MM.1S (cell line): ENCODE measurements around the gene DGKK.

Source experiments
- DNase-seq: peaks from one replicate; pipeline ENCODE4 v3.0.0-alpha.2; 2015
- H2AFZ ChIP-seq: fragments of 300-600 bp; sonication (generic); 2 replicates; pipeline ENCODE4 v1.6.0; 2016; ENCODE audit warnings: antibody characterized with exemption, low read length
- H3F3A ChIP-seq: fragments of 300-600 bp; sonication (generic); 2 replicates; pipeline ENCODE4 v1.6.1; 2016; ENCODE audit warnings: mild to moderate bottlenecking, antibody characterized with exemption, low read length, moderate library complexity, mixed read lengths; ENCODE audit not compliant: insufficient read depth
- H3K27ac ChIP-seq: fragments of 300-600 bp; sonication (generic); 2 replicates; pipeline ENCODE4 v1.5.1; 2016; ENCODE audit warnings: mild to moderate bottlenecking, low read length
- H3K27me3 ChIP-seq: fragments of 300-600 bp; sonication (generic); replicated peaks from 2 replicates; pipeline ENCODE4 v1.6.0; 2016; ENCODE audit warnings: low read length; ENCODE audit not compliant: insufficient read depth
- H3K36me3 ChIP-seq: fragments of 300-600 bp; sonication (generic); replicated peaks from 2 replicates; pipeline ENCODE4 v1.6.1; 2016; ENCODE audit warnings: mild to moderate bottlenecking, low read length, mixed read lengths; ENCODE audit not compliant: insufficient read depth
- H3K4me1 ChIP-seq: fragments of 300-600 bp; sonication (generic); 2 replicates; pipeline ENCODE4 v1.6.1; 2016; ENCODE audit warnings: low read length, mixed read lengths
- H3K4me2 ChIP-seq: fragments of 300-600 bp; sonication (generic); 2 replicates; pipeline ENCODE4 v1.6.0; 2016; ENCODE audit warnings: low read depth, low read length
- H3K4me3 ChIP-seq: fragments of 300-600 bp; sonication (generic); 2 replicates; pipeline ENCODE4 v1.5.1; 2016; ENCODE audit warnings: low read length, mixed read lengths
- H3K79me2 ChIP-seq: fragments of 300-600 bp; sonication (generic); 2 replicates; pipeline ENCODE4 v1.6.1; 2016; ENCODE audit warnings: mixed run types, low read length, mixed read lengths
- H3K9ac ChIP-seq: fragments of 300-600 bp; sonication (generic); 2 replicates; pipeline ENCODE4 v1.6.1; 2016; ENCODE audit warnings: low read length, mixed read lengths
- H3K9me2 ChIP-seq: fragments of 300-600 bp; sonication (generic); replicated peaks from 2 replicates; pipeline ENCODE4 v1.6.1; 2016; ENCODE audit warnings: mild to moderate bottlenecking, low read length, mixed read lengths; ENCODE audit not compliant: insufficient read depth
- H3K9me3 ChIP-seq: fragments of 300-600 bp; sonication (generic); replicated peaks from 2 replicates; pipeline ENCODE4 v1.6.1; 2016; ENCODE audit warnings: mild to moderate bottlenecking, low read length, mixed read lengths; ENCODE audit not compliant: insufficient read depth
- H4K20me1 ChIP-seq: fragments of 300-600 bp; sonication (generic); 2 replicates; pipeline ENCODE4 v1.6.1; 2016; ENCODE audit warnings: mild to moderate bottlenecking, low read length, moderate library complexity, mixed read lengths; ENCODE audit not compliant: insufficient read depth
- CTCF ChIP-seq: fragments of 300-600 bp; sonication (generic); IDR thresholded peaks from 2 replicates; pipeline ENCODE4 v1.5.1; 2016; ENCODE audit warnings: antibody characterized with exemption, low read length, mixed read lengths
- EZH2 ChIP-seq: fragments of 300-600 bp; sonication (generic); optimal IDR thresholded peaks from 2 replicates; pipeline ENCODE3; 2017; ENCODE audit warnings: low read depth, mild to moderate bottlenecking, antibody characterized with exemption, low read length, mixed read lengths
- EZH2phosphoT487 ChIP-seq: fragments of 300-600 bp; sonication (generic); IDR thresholded peaks from 2 replicates; pipeline ENCODE4 v1.6.1; 2018; ENCODE audit warnings: antibody characterized with exemption, low read length

Gene DGKK

DNA sequence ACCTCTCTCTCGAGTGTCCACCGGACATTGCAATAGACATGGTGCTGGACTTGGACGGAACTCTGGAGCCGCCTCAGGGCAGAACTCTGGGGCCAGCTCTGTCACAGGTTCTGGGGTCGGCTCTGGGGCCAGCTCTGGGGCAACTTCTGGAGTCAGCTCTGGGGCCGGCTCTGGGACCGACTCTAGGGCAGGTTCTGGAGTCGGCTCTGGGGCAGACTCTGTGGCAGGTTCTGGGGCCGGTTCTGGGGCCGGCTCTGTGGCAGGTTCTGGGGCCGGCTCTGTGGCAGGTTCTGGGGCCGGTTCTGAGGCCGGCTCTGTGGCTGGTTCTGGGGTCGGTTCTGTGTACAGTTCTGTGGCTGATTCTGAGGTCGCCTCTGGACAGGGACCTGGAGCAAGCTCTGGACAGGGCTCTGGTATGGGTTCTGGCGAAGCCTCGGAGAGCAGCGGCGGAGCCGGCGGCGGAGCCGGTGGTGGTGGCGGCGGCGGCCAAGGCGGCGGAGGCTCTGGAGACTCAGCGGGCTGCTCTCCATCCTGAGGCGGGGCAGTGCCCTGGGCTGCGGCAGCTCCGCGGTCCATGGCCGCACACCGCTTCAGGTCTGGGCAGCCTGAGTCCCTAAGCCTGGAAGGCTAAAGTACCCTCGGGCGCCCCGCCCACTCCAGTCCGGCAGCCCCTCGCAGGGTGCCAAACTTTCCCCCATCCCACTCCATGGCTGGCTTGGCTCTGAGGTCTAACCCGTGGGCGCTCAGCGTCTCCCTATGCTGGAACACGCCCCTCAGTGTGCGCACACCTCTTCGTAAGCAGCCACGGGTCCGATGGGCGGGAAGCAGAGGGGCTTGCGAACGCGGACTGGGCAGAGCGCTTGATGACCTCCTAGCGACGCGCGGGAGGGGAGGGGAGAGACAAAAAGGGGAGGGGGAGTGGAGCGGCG, at the start of gene DGKK:
Gene DGKK (minus strand): TSS at position 723 of the 929 bp plus-strand sequence. CDS start 147 bp downstream, at position 576.
- no peak for TF ChIP-seq CTCF
- no peak for TF ChIP-seq EZH2
- no peak for TF ChIP-seq EZH2phosphoT487
- Histone ChIP-seq H4K20me1 (no peaks in the 10 kb centered on the region), H3F3A (no peaks in the 10 kb centered on the region), H3K4me2 (no peak within 1 kb of the TSS), H3K4me1 (no peaks in the 10 kb centered on the region), H3K79me2 (no peaks in the 10 kb centered on the region), H3K4me3 (no peak within 1 kb of the TSS), H3K9me3 (no peaks in the 10 kb centered on the region), H3K9ac (no peak within 1 kb of the TSS), H3K9me2 (no peaks in the 10 kb centered on the region), H3K36me3 (no peaks in the 10 kb centered on the region), H2AFZ (no peak within 1 kb of the TSS), H3K27ac (no peak within 1 kb of the TSS), H3K27me3 (no peaks in the 10 kb centered on the region)
- DNase-seq, result no peak

GRCh38 chrX:50514811-50515210, 44.2 kb upstream of the DGKK start:
- no peak overlapping the region for H3K4me2 ChIP-seq
- no peak overlapping the region for H3K9ac ChIP-seq
- no peaks in the 10 kb centered on the region for H3F3A ChIP-seq
- H3K27ac ChIP-seq, result no peak overlapping the region
- H3K4me1 ChIP-seq, result no peaks in the 10 kb centered on the region
- H3K79me2 ChIP-seq, result no peaks in the 10 kb centered on the region
- H2AFZ ChIP-seq, result no peak overlapping the region
- no peak overlapping the region for H3K4me3 ChIP-seq
- H3K36me3 ChIP-seq, result no peaks in the 10 kb centered on the region
- H3K9me3 ChIP-seq, result no peaks in the 10 kb centered on the region
- no peaks in the 10 kb centered on the region for H4K20me1 ChIP-seq
- no peaks in the 10 kb centered on the region for H3K27me3 ChIP-seq
- no peak for DNase-seq
- no peaks in the 10 kb centered on the region for H3K9me2 ChIP-seq
- no peak for TF ChIP-seq EZH2phosphoT487
- TF ChIP-seq CTCF, result no peak
- no peak for TF ChIP-seq EZH2

DNA sequence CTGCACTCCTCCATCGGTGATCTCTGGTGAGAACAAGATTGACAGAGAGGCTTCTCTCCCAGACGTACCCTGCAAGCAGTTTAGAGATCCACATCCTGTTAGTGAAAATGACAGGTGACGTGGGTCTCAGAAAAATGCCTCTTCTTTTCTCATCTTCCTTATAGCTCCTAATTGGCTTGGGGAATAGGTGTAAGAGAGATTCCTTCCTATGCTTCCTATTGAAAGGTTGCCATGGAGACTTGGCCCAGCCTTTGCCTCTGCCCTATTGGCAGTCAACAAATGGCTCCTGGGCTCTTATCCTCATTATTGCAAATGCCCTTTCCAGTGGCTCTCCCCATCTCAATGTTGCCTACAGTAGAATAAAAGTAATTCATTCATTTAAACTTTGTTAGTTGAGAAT, 26.5 kb upstream of the DGKK start:
- H3K4me3 ChIP-seq, result no peak overlapping the region
- H3K27me3 ChIP-seq, result no peaks in the 10 kb centered on the region
- no peaks in the 10 kb centered on the region for H3K9me2 ChIP-seq
- TF ChIP-seq CTCF (no peak), EZH2 (no peak), EZH2phosphoT487 (no peak)
- no peaks in the 10 kb centered on the region for H3F3A ChIP-seq
- no peak for DNase-seq
- no peaks in the 10 kb centered on the region for H3K9me3 ChIP-seq
- no peak overlapping the region for H3K9ac ChIP-seq
- H3K79me2 ChIP-seq, result no peaks in the 10 kb centered on the region
- no peaks in the 10 kb centered on the region for H4K20me1 ChIP-seq
- H3K27ac ChIP-seq, result no peak overlapping the region
- no peaks in the 10 kb centered on the region for H3K36me3 ChIP-seq
- H2AFZ ChIP-seq, result no peak overlapping the region
- H3K4me2 ChIP-seq, result no peak overlapping the region
- H3K4me1 ChIP-seq, result no peaks in the 10 kb centered on the region
